Articular chondrocyte of knee joint (primary cell): ENCODE results near the gene KRTAP10-8. TPM values are rescaled to one million over a fixed set of nuclear protein-coding genes. Genes with fewer than 3 reads are reported as not detected.

Source experiments
- total RNA-seq: library from RNA; depleted of rRNA; stranded (reverse); fragments of >200 nt; gene quantifications from 2 replicates; pipeline ENCODE4 v1.2.3, GENCODE V29; 2012

The KRTAP10-8 gene
- not detected in 2 replicates for total RNA-seq

GRCh38 chr21:44612029-44612486, at the start of gene KRTAP10-8:
TSS of gene KRTAP10-8 (plus strand) at chr21:44612079. CDS start at chr21:44612101, 22 bp downstream.

GRCh38 chr21:44573630-44574456, 38.0 kb upstream of the KRTAP10-8 start, which contains the start of gene KRTAP10-4:
TSS of gene KRTAP10-4 (plus strand) at chr21:44573729. CDS start at chr21:44573759, 30 bp downstream.

GRCh38 chr21:44580231-44580821, 31.6 kb upstream of the KRTAP10-8 start, which contains the start of gene KRTAP10-5:
TSS of gene KRTAP10-5 (minus strand) at chr21:44580604. CDS start at chr21:44580578, 26 bp downstream.

GRCh38 chr21:44592446-44593311, 19.2 kb upstream of the KRTAP10-8 start, which contains the start of gene KRTAP10-6:
TSS of gene KRTAP10-6 (minus strand) at chr21:44592505. CDS start at chr21:44592484, 21 bp downstream.

GRCh38 chr21:44600118-44600978, 11.5 kb upstream of the KRTAP10-8 start, which contains the start of gene KRTAP10-7:
TSS of gene KRTAP10-7 (plus strand) at chr21:44600597. CDS start at chr21:44600622, 25 bp downstream.

GRCh38 chr21:44626673-44627143, 14.8 kb downstream of the KRTAP10-8 start, which contains the start of gene KRTAP10-9:
TSS of gene KRTAP10-9 (plus strand) at chr21:44627093. CDS start at chr21:44627172, 79 bp downstream.

GRCh38 chr21:44637018-44637850, 25.4 kb downstream of the KRTAP10-8 start, which contains the start of gene KRTAP10-10:
TSS of gene KRTAP10-10 (plus strand) at chr21:44637356. CDS start at chr21:44637418, 62 bp downstream.

GRCh38 chr21:44646366-44647221, 34.7 kb downstream of the KRTAP10-8 start, which contains the start of gene KRTAP10-11:
TSS of gene KRTAP10-11 (plus strand) at chr21:44646414. CDS start at chr21:44646459, 45 bp downstream.

GRCh38 chr21:44654576-44655175, 42.8 kb downstream of the KRTAP10-8 start, which contains the start of gene KRTAP12-4:
TSS of gene KRTAP12-4 (minus strand) at chr21:44654659. CDS start at chr21:44654614, 45 bp downstream.

GRCh38 chr21:44657635-44658540, 46.0 kb downstream of the KRTAP10-8 start, which contains the start of gene KRTAP12-3:
TSS of gene KRTAP12-3 (plus strand) at chr21:44657932. CDS start at chr21:44657980, 48 bp downstream.

Other genes starting within 250 kb of the KRTAP10-8 start
- gene LRRC3, start 156.6 kb upstream of the KRTAP10-8 start, total RNA-seq = 0.22 and 0.26 TPM in 2 replicates
- not detected in 2 replicates for gene KRTAP10-1, start 71.9 kb upstream of the KRTAP10-8 start, total RNA-seq
- not detected in 2 replicates for gene KRTAP10-2, start 60.6 kb upstream of the KRTAP10-8 start, total RNA-seq
- gene KRTAP10-3, start 53.3 kb upstream of the KRTAP10-8 start, total RNA-seq = not detected in 2 replicates
- gene KRTAP10-4, start 38.4 kb upstream of the KRTAP10-8 start, total RNA-seq = not detected in 2 replicates
- not detected in 2 replicates for gene KRTAP10-5, start 31.5 kb upstream of the KRTAP10-8 start, total RNA-seq
- gene KRTAP10-6, start 19.6 kb upstream of the KRTAP10-8 start, total RNA-seq = not detected in 2 replicates
- not detected in 2 replicates for gene KRTAP10-7, start 11.5 kb upstream of the KRTAP10-8 start, total RNA-seq
- gene KRTAP10-9, start 15.0 kb downstream of the KRTAP10-8 start, total RNA-seq = not detected in 2 replicates
- gene KRTAP10-10, start 25.3 kb downstream of the KRTAP10-8 start, total RNA-seq = not detected in 2 replicates
- not detected in 2 replicates for gene KRTAP10-11, start 34.3 kb downstream of the KRTAP10-8 start, total RNA-seq
- gene KRTAP12-4, start 42.6 kb downstream of the KRTAP10-8 start, total RNA-seq = not detected in 2 replicates
- not detected in 2 replicates for gene KRTAP12-3, start 45.9 kb downstream of the KRTAP10-8 start, total RNA-seq
- not detected in 2 replicates for gene KRTAP12-2, start 54.8 kb downstream of the KRTAP10-8 start, total RNA-seq
- gene KRTAP12-1, start 70.1 kb downstream of the KRTAP10-8 start, total RNA-seq = not detected in 2 replicates
- not detected in 2 replicates for gene KRTAP10-12, start 85.1 kb downstream of the KRTAP10-8 start, total RNA-seq
- gene TSPEAR, start 99.5 kb downstream of the KRTAP10-8 start, total RNA-seq = not detected in 2 replicates
- gene UBE2G2, start 189.7 kb downstream of the KRTAP10-8 start, total RNA-seq = 71.1 and 86.4 TPM in 2 replicates
- 95.3 and 114 TPM in 2 replicates for gene SUMO3, start 206.0 kb downstream of the KRTAP10-8 start, total RNA-seq